NCI-H1092 treated with DMSO at 0.1 percent for 48 hours (cell line): ENCODE results near the gene ACTR2.

Experiments
- DNase-seq: peaks from one replicate; lab custom pipeline; 2025; lab: John Stamatoyannopoulos, UW

ACTR2 gene

GRCh38 chr2:65279756-65280155, 52.1 kb downstream of the ACTR2 start:
- DNase-seq = no peak

GRCh38 chr2:65281627-65282351, 54.2 kb downstream of the ACTR2 start:
- DNase-seq = no peak

GRCh38 chr2:65282477-65283053, 54.9 kb downstream of the ACTR2 start:
- no peak for DNase-seq

GRCh38 chr2:65287364-65287763, 59.7 kb downstream of the ACTR2 start:
- DNase-seq = no peak

GRCh38 chr2:65291216-65292105, 63.8 kb downstream of the ACTR2 start:
- no peak for DNase-seq

GRCh38 chr2:65292106-65292400, 64.4 kb downstream of the ACTR2 start:
- DNase-seq = no peak

- no peak for DNase-seq
These were observed 64.9 kb downstream of the ACTR2 start for GRCh38 chr2:65292461-65293011.

- no peak for DNase-seq
These were observed 65.7 kb downstream of the ACTR2 start for GRCh38 chr2:65293376-65293775.

GRCh38 chr2:65294136-65294535, 66.5 kb downstream of the ACTR2 start:
- no peak for DNase-seq

GRCh38 chr2:65294701-65295100, 67.1 kb downstream of the ACTR2 start:
- DNase-seq = no peak

- DNase-seq = no peak
These were observed 69.3 kb downstream of the ACTR2 start for GRCh38 chr2:65296971-65297370.

GRCh38 chr2:65297544-65297943, 69.9 kb downstream of the ACTR2 start:
- DNase-seq = no peak

GRCh38 chr2:65298089-65298488, 70.5 kb downstream of the ACTR2 start:
- DNase-seq = no peak

- DNase-seq = no peak
These were observed 71.6 kb downstream of the ACTR2 start for GRCh38 chr2:65299246-65299645.

- DNase-seq = no peak
These were observed 72.6 kb downstream of the ACTR2 start for GRCh38 chr2:65300134-65300760.

- peak; percentile 20 for DNase-seq
These were observed 73.4 kb downstream of the ACTR2 start for GRCh38 chr2:65300761-65301711.

- no peak for DNase-seq
These were observed 78.3 kb downstream of the ACTR2 start for GRCh38 chr2:65305934-65306333.

- no peak for DNase-seq
These were observed 82.1 kb downstream of the ACTR2 start for GRCh38 chr2:65309699-65310098.

- no peak for DNase-seq
These were observed 83.4 kb downstream of the ACTR2 start for GRCh38 chr2:65311049-65311448.

GRCh38 chr2:65311596-65311995, 84.0 kb downstream of the ACTR2 start:
- DNase-seq = no peak
